H1 (cell line): ENCODE results near the gene RICTOR. TPM values are rescaled to one million over a fixed set of nuclear protein-coding genes. Genes with fewer than 3 reads are reported as not detected.

Experiments used
- CTCF ChIA-PET: fragments of 300-600 bp; sonication (Branson Sonifier 250); formaldehyde crosslinking; loops from one replicate; lab custom pipeline; 2021; ENCODE audit not compliant: partially characterized antibody; lab: Charles Lee
- POLR2A ChIA-PET: fragments of 300-600 bp; sonication (Branson Sonifier 250); formaldehyde crosslinking; loops from one replicate; lab custom pipeline; 2021; ENCODE audit warnings: inconsistent platforms; ENCODE audit not compliant: partially characterized antibody; lab: Charles Lee
- DNase-seq, 2 experiments: peaks; one replicate each; pipeline versions ENCODE4 v3.0.0 to v3.0.0-alpha.2; 2010 to 2022; ENCODE audit warnings: low spot score in 2 of 2, low read depth in 1 of 2, mixed read lengths in 1 of 2
- FAIRE-seq: peaks from 2 replicates; lab custom pipeline; 2011; peaks lifted over from hg19 to GRCh38; lab: Jason Lieb, UNC
- H2AFZ ChIP-seq: 2 replicates; pipeline ENCODE4 v1.8.1; 2012; ENCODE audit warnings: low read length, inconsistent platforms
- H2AK5ac ChIP-seq: 2 replicates; pipeline ENCODE4 v1.6.1; 2013; ENCODE audit warnings: low read depth, low read length
- H2BK120ac ChIP-seq: replicated peaks from 2 replicates; pipeline ENCODE3; 2013; ENCODE audit warnings: low read depth, low read length, inconsistent platforms
- H2BK12ac ChIP-seq: 2 replicates; pipeline ENCODE4 v1.6.1; 2013; ENCODE audit warnings: low read depth, low read length
- H2BK15ac ChIP-seq: 2 replicates; pipeline ENCODE4 v1.6.1; 2013; ENCODE audit warnings: low read length
- H2BK20ac ChIP-seq: 2 replicates; pipeline ENCODE4 v1.6.1; 2013; ENCODE audit warnings: low read length
- H2BK5ac ChIP-seq: 2 replicates; pipeline ENCODE4 v1.6.1; 2013; ENCODE audit warnings: low read depth, low read length
- H3K14ac ChIP-seq: 2 replicates; pipeline ENCODE4 v1.6.1; 2013; ENCODE audit warnings: inconsistent platforms; ENCODE audit not compliant: insufficient read length
- H3K18ac ChIP-seq: 2 replicates; pipeline ENCODE4 v1.6.1; 2013; ENCODE audit warnings: low read length; ENCODE audit errors: extremely low read depth
- H3K23ac ChIP-seq: 2 replicates; pipeline ENCODE4 v1.6.1; 2013; ENCODE audit warnings: inconsistent platforms; ENCODE audit not compliant: insufficient read length
- H3K23me2 ChIP-seq: 2 replicates; pipeline ENCODE4 v1.6.1; 2013; ENCODE audit warnings: low read depth, low read length
- H3K27ac ChIP-seq: 2 replicates; pipeline ENCODE4 v1.6.1; 2011; ENCODE audit warnings: low read depth, low read length, inconsistent platforms
- H3K27me3 ChIP-seq, 4 experiments: replicated peaks in 1 of 4; 1 replicate in 1 of 4; 2 replicates in 3 of 4; pipeline versions ENCODE4 v1.6.1 to v1.8.1; 2011 to 2013; ENCODE audit warnings: low read length in 3 of 4, mild to moderate bottlenecking in 3 of 4, inconsistent platforms in 2 of 4, mixed read lengths in 2 of 4, moderate library complexity in 1 of 4; ENCODE audit not compliant: control insufficient read depth in 3 of 4, insufficient read depth in 3 of 4; ENCODE audit errors: extremely low read depth in 1 of 4
- H3K36me3 ChIP-seq, 4 experiments: 2 replicates each; pipeline versions ENCODE4 v1.6.1 to v1.8.1; 2011 to 2013; ENCODE audit warnings: mild to moderate bottlenecking in 4 of 4, low read length in 3 of 4, moderate library complexity in 2 of 4, control low read depth in 1 of 4, inconsistent platforms in 1 of 4; ENCODE audit not compliant: insufficient read depth in 4 of 4, control insufficient read depth in 2 of 4
- H3K4ac ChIP-seq: replicated peaks from 2 replicates; pipeline ENCODE3; 2013; ENCODE audit warnings: low read length, low read depth, mixed read lengths, inconsistent platforms; ENCODE audit not compliant: insufficient read length
- H3K4me1 ChIP-seq, 4 experiments: replicated peaks in 1 of 4; 1 replicate in 1 of 4; 2 replicates in 3 of 4; pipeline versions ENCODE4 v1.6.1 to v1.8.1; 2011 to 2013; ENCODE audit warnings: low read length in 3 of 4, inconsistent platforms in 2 of 4, mixed read lengths in 1 of 4; ENCODE audit not compliant: insufficient read depth in 4 of 4, control insufficient read depth in 3 of 4
- H3K4me2 ChIP-seq, 2 experiments: 2 replicates each; pipeline versions ENCODE4 v1.6.1 to v1.8.1; 2011 to 2013; ENCODE audit warnings: low read depth in 2 of 2, low read length in 2 of 2, control low read depth in 1 of 2, inconsistent platforms in 1 of 2, mild to moderate bottlenecking in 1 of 2; ENCODE audit not compliant: insufficient read depth in 1 of 2
- H3K4me3 ChIP-seq, 4 experiments: fragments of 200-600, 300-600 bp in 1 of 4; sonication (generic), shearing (Covaris generic), sonication (Bioruptor Twin) in 1 of 4; 2 replicates each; pipeline versions ENCODE4 v1.5.1 to v1.8.1; 2011 to 2016; ENCODE audit warnings: low read length in 4 of 4, low read depth in 3 of 4, control low read depth in 2 of 4, inconsistent platforms in 2 of 4, mild to moderate bottlenecking in 2 of 4, mixed read lengths in 1 of 4, moderate library complexity in 1 of 4; ENCODE audit not compliant: insufficient read depth in 2 of 4; ENCODE audit errors: extremely low read depth in 1 of 4
- H3K56ac ChIP-seq: replicated peaks from 2 replicates; pipeline ENCODE3; 2013; ENCODE audit warnings: low read depth, mild to moderate bottlenecking, mixed read lengths, low read length, inconsistent platforms; ENCODE audit not compliant: insufficient read length
- H3K79me1 ChIP-seq: 2 replicates; pipeline ENCODE4 v1.6.1; 2013; ENCODE audit warnings: low read depth, low read length, control low read depth
- H3K79me2 ChIP-seq, 2 experiments: 2 replicates each; pipeline versions ENCODE4 v1.6.1 to v1.8.1; 2012 to 2013; ENCODE audit warnings: low read length in 2 of 2, mild to moderate bottlenecking in 2 of 2, inconsistent platforms in 1 of 2; ENCODE audit not compliant: insufficient read depth in 2 of 2, control insufficient read depth in 1 of 2
- H3K9ac ChIP-seq, 4 experiments: replicated peaks in 1 of 4; 1 replicate in 1 of 4; 2 replicates in 3 of 4; pipeline versions ENCODE4 v1.6.1 to v1.8.1; 2011 to 2013; ENCODE audit warnings: low read depth in 3 of 4, low read length in 3 of 4, control low read depth in 2 of 4, mild to moderate bottlenecking in 2 of 4, moderate library complexity in 2 of 4, inconsistent platforms in 1 of 4; ENCODE audit errors: extremely low read depth in 1 of 4
- H3K9me3 ChIP-seq, 2 experiments: 2 replicates each; pipeline versions ENCODE4 v1.6.1 to v1.8.1; 2012 to 2013; ENCODE audit warnings: mild to moderate bottlenecking in 2 of 2, moderate library complexity in 2 of 2, control low read depth in 1 of 2, inconsistent platforms in 1 of 2, low read depth in 1 of 2, low read length in 1 of 2, mixed read lengths in 1 of 2; ENCODE audit not compliant: insufficient read depth in 2 of 2
- H4K20me1 ChIP-seq, 2 experiments: replicated peaks in 1 of 2; 2 replicates each; pipeline versions ENCODE3 to v1.8.1; 2011 to 2013; ENCODE audit warnings: inconsistent platforms in 2 of 2, low read length in 2 of 2, mild to moderate bottlenecking in 1 of 2; ENCODE audit not compliant: insufficient read depth in 2 of 2, control insufficient read depth in 1 of 2
- H4K5ac ChIP-seq: 2 replicates; pipeline ENCODE4 v1.6.1; 2013; ENCODE audit warnings: low read length, low read depth, mixed read lengths, inconsistent platforms; ENCODE audit not compliant: insufficient read length
- H4K8ac ChIP-seq: 2 replicates; pipeline ENCODE4 v1.8.0; 2013; ENCODE audit warnings: mild to moderate bottlenecking, moderate library complexity, low read length, inconsistent platforms; ENCODE audit not compliant: insufficient read depth; ENCODE audit errors: extremely low read depth
- H4K91ac ChIP-seq: replicated peaks from 2 replicates; pipeline ENCODE3; 2013; ENCODE audit warnings: low read length, mixed read lengths, inconsistent platforms; ENCODE audit not compliant: insufficient read length
- RXRA ChIP-seq: IDR thresholded peaks from 2 replicates; pipeline ENCODE4 v1.6.1; 2011; ENCODE audit warnings: low read depth, mild to moderate bottlenecking, low read length, moderate library complexity; ENCODE audit not compliant: insufficient read depth
- SIN3A ChIP-seq, 2 experiments: IDR thresholded peaks in 1 of 2; conservative IDR thresholded peaks in 1 of 2; 2 replicates each; pipeline ENCODE4 v1.6.1; 2011 to 2012; ENCODE audit warnings: low read length in 2 of 2, improper control_type of control experiment in 1 of 2, low read depth in 1 of 2, mild to moderate bottlenecking in 1 of 2
- WGBS, 2 experiments: shearing (Covaris generic) in 1 of 2; methylation state at CpG; one replicate each; pipeline versions ENCODE4 v1.1.6 to v1.1.7; 2013 to 2015; ENCODE audit warnings: low lambda C conversion rate in 2 of 2, mixed read lengths in 2 of 2, inconsistent platforms in 1 of 2, low coverage in 1 of 2, missing lambda C conversion rate in 1 of 2; ENCODE audit not compliant: insufficient replicate concordance in 2 of 2, insufficient coverage in 1 of 2, insufficient read length in 1 of 2; ENCODE audit errors: extremely low coverage in 1 of 2, missing lambda C conversion rate in 1 of 2; 5-methylcytosine and 5-hydroxymethylcytosine counted together
- polyA plus RNA-seq, 7 experiments: library from polyadenylated mRNA; depleted of rRNA in 3 of 7; stranded (reverse) in 5 of 7; unstranded in 2 of 7; fragments of >200 nt in 5 of 7; fragments of 200-250 nt in 2 of 7; gene quantifications; 1 replicate in 5 of 7; 2 replicates in 1 of 7; 4 replicates in 1 of 7; pipeline versions ENCODE4 v1.2.1 to v1.2.3, GENCODE V29; 2011 to 2013; ENCODE audit warnings: missing spikeins in 2 of 7, mixed read lengths in 2 of 7
- total RNA-seq: library from RNA; stranded (reverse); fragmentation: NEBNext Ultra II Directional; extraction: Animal tissue kit (Norgen Biotek cat#: 25700); gene quantifications from 2 replicates; pipeline ENCODE4 v1.2.1, GENCODE V29; 2021
- TF ChIP-seq, protein P1 (sequence below): IDR thresholded peaks from 2 replicates; pipeline ENCODE4 v1.6.1; 2012; ENCODE audit warnings: low read length, inconsistent platforms

The RICTOR gene
- total and polyA plus RNA-seq, 2 of the 8 experiments (the other 6 are each of a cell fraction or from before 2014, with no cell fraction given), result 4.3 to 26.6 TPM

DNA sequence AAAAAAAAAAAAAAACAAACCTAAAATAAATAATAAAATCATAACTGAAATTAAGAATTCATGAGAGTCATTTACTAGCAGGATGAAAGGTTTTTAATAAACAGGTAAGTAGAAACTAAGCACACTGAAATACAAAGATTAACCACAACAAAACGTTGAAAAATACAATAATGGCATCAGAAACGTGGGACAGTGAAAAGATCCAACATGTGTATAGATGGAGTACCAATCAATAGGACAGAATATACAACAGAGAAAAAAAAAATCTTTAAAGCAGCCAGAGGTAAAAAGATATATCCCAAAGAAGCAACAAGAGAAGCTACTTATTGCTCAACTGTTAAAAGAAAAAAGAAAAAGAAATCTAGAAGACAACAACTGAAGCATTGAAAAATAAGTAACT, 75.2 kb downstream of the RICTOR start:
- CTCF ChIA-PET, result interaction anchor here (0.6 to 2.8 kb wide), 2 partner anchors 15 to 82 kb away, joined by 3 to 8 read pairs; no protein-coding TSS in a partner anchor
- TF ChIP-seq SIN3A (conservative IDR thresholded peaks at IDR 0.05 in 1 of 2, IDR thresholded peaks at IDR 0.05 in 1 of 2; ENCODE audit: low read depth in 1 of 2, low read length in 2 of 2) (no peak), RXRA (no peak)
- TF ChIP-seq, protein P1, sequence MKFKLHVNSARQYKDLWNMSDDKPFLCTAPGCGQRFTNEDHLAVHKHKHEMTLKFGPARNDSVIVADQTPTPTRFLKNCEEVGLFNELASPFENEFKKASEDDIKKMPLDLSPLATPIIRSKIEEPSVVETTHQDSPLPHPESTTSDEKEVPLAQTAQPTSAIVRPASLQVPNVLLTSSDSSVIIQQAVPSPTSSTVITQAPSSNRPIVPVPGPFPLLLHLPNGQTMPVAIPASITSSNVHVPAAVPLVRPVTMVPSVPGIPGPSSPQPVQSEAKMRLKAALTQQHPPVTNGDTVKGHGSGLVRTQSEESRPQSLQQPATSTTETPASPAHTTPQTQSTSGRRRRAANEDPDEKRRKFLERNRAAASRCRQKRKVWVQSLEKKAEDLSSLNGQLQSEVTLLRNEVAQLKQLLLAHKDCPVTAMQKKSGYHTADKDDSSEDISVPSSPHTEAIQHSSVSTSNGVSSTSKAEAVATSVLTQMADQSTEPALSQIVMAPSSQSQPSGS, result no peak

More for the DNA sequence above, 75.2 kb downstream of the RICTOR start:
- Histone ChIP-seq H4K91ac (no peak overlapping the region), H4K5ac (no peak overlapping the region), H3K9ac (no peak overlapping the region), H3K79me1 (no peaks in the 10 kb centered on the region), H2AK5ac (no peak overlapping the region), H4K20me1 (no peaks in the 10 kb centered on the region), H3K79me2 (no peaks in the 10 kb centered on the region), H2BK15ac (no peak overlapping the region), H2BK20ac (no peak overlapping the region), H3K23me2 (no peaks in the 10 kb centered on the region), H3K27me3 (no peaks in the 10 kb centered on the region), H2BK12ac (no peak overlapping the region), H3K23ac (no peak overlapping the region), H3K9me3 (no peaks in the 10 kb centered on the region), H2AFZ (no peak overlapping the region), H3K36me3 (no peaks in the 10 kb centered on the region; a peak in 2 of 8 replicates), H3K4me2 (no peak overlapping the region), H3K4ac (no peak overlapping the region), H3K27ac (no peak overlapping the region), H2BK5ac (no peak overlapping the region), H3K4me1 (no peaks in the 10 kb centered on the region), H2BK120ac (no peak overlapping the region), H3K4me3 (no peak overlapping the region), H4K8ac (no peak overlapping the region), H3K14ac (no peak overlapping the region), H3K56ac (no peak overlapping the region), H3K18ac (no peak overlapping the region)
- no peak for DNase-seq
- POLR2A ChIA-PET, result no interaction called here
- no peak for FAIRE-seq
- WGBS, 2 experiments, result 77% methylated on average over 2 of the region's 2 CpGs; no CpG with 5 or more reads in 1 of the 2 experiments
